Measurements from ENCODE around the gene WDFY4. TPM values are rescaled to one million over a fixed set of nuclear protein-coding genes. Genes with fewer than 3 reads are reported as not detected.

Gene WDFY4
- total and polyA plus RNA-seq, 2 experiments from 2014 or later, result 0.14 TPM; not detected in 1

DNA sequence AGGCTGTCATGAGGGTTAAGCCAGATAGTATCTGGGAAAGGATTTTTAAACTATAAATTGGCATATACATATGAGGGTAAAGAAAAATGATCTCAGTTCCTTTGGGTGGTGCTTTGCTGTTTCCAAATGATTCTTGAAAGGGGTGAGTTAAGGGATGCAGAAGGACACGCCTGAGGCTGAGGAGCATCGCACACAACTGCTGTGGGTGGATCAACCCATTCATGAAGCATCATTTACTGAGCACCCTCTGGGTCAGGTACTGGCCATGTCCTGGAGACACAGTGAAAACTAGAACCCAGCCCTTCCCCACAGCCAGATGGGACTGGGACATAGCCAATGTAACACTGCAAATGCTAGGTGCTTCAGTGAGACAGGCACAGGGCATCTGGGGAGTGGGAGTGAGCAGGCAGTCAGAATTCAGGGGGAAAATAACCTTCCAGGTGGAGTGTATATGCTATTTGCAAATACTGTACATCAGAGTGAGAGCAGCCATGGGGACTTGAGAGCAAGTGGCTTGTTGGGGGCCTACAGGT, 112.1 kb downstream of the WDFY4 start:
- H3K27ac Mint-ChIP-seq, result no peak overlapping the region
- H3K36me3 Mint-ChIP-seq (ENCODE audit: low read depth), result no peaks in the 10 kb centered on the region
- ATAC-seq, result no peak

More for the DNA sequence above, 112.1 kb downstream of the WDFY4 start:
- Mint-ChIP-seq H3K4me1 (no peaks in the 10 kb centered on the region), H3K4me3 (no peak overlapping the region), H3K9me3 (peaks cover 2% of the 10 kb centered on the region; the same call in 2 of the 3 replicates), H3K27me3 (ENCODE audit: insufficient read depth, low read depth, poor library complexity) (peaks cover 1% of the 10 kb centered on the region)
- Histone ChIP-seq H3K79me2 (replicated peaks; ENCODE audit: insufficient read depth) (no peaks in the 10 kb centered on the region), H3K27ac (ENCODE audit: low read depth) (no peak overlapping the region), H3K27me3 (ENCODE audit: insufficient read depth) (no peaks in the 10 kb centered on the region), H3K4me2 (no peak overlapping the region), H4K20me1 (replicated peaks; ENCODE audit: insufficient read depth) (no peaks in the 10 kb centered on the region), H3K36me3 (ENCODE audit: insufficient read depth) (no peaks in the 10 kb centered on the region), H3K4me3 (no peak overlapping the region), H3K4me1 (ENCODE audit: insufficient read depth) (no peaks in the 10 kb centered on the region), H3F3A (replicated peaks; ENCODE audit: low read depth) (no peaks in the 10 kb centered on the region), H3K9me2 (ENCODE audit: insufficient read depth) (no peaks in the 10 kb centered on the region), H2AFZ (no peak overlapping the region)
- TF ChIP-seq, protein P1, sequence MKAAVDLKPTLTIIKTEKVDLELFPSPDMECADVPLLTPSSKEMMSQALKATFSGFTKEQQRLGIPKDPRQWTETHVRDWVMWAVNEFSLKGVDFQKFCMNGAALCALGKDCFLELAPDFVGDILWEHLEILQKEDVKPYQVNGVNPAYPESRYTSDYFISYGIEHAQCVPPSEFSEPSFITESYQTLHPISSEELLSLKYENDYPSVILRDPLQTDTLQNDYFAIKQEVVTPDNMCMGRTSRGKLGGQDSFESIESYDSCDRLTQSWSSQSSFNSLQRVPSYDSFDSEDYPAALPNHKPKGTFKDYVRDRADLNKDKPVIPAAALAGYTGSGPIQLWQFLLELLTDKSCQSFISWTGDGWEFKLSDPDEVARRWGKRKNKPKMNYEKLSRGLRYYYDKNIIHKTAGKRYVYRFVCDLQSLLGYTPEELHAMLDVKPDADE (IDR thresholded peaks at IDR 0.05), result no peak
- TF ChIP-seq, protein P2, sequence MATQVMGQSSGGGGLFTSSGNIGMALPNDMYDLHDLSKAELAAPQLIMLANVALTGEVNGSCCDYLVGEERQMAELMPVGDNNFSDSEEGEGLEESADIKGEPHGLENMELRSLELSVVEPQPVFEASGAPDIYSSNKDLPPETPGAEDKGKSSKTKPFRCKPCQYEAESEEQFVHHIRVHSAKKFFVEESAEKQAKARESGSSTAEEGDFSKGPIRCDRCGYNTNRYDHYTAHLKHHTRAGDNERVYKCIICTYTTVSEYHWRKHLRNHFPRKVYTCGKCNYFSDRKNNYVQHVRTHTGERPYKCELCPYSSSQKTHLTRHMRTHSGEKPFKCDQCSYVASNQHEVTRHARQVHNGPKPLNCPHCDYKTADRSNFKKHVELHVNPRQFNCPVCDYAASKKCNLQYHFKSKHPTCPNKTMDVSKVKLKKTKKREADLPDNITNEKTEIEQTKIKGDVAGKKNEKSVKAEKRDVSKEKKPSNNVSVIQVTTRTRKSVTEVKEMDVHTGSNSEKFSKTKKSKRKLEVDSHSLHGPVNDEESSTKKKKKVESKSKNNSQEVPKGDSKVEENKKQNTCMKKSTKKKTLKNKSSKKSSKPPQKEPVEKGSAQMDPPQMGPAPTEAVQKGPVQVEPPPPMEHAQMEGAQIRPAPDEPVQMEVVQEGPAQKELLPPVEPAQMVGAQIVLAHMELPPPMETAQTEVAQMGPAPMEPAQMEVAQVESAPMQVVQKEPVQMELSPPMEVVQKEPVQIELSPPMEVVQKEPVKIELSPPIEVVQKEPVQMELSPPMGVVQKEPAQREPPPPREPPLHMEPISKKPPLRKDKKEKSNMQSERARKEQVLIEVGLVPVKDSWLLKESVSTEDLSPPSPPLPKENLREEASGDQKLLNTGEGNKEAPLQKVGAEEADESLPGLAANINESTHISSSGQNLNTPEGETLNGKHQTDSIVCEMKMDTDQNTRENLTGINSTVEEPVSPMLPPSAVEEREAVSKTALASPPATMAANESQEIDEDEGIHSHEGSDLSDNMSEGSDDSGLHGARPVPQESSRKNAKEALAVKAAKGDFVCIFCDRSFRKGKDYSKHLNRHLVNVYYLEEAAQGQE (IDR thresholded peaks at IDR 0.05; ENCODE audit: unreplicated experiment), result no peak
- TF ChIP-seq JUNB (IDR thresholded peaks at IDR 0.05; ENCODE audit: unreplicated experiment) (no peak), CREB1 (CRISPR knock-in tag; IDR thresholded peaks at IDR 0.05; ENCODE audit: low read depth) (no peak), ZNF114 (CRISPR knock-in tag; IDR thresholded peaks at IDR 0.05) (no peak), EZH2 (IDR thresholded peaks at IDR 0.05; ENCODE audit: low read depth, unreplicated experiment) (no peak)
- TF ChIP-seq, protein P3, sequence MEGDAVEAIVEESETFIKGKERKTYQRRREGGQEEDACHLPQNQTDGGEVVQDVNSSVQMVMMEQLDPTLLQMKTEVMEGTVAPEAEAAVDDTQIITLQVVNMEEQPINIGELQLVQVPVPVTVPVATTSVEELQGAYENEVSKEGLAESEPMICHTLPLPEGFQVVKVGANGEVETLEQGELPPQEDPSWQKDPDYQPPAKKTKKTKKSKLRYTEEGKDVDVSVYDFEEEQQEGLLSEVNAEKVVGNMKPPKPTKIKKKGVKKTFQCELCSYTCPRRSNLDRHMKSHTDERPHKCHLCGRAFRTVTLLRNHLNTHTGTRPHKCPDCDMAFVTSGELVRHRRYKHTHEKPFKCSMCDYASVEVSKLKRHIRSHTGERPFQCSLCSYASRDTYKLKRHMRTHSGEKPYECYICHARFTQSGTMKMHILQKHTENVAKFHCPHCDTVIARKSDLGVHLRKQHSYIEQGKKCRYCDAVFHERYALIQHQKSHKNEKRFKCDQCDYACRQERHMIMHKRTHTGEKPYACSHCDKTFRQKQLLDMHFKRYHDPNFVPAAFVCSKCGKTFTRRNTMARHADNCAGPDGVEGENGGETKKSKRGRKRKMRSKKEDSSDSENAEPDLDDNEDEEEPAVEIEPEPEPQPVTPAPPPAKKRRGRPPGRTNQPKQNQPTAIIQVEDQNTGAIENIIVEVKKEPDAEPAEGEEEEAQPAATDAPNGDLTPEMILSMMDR (conservative IDR thresholded peaks at IDR 0.05; ENCODE audit: low read depth in 2 of 2), result no peak
- DNase-seq (ENCODE audit: low spot score), result no peak
